CD4-positive, alpha-beta T cell treated with Interleukin-6 at 100 ng/mL for 8 hours (primary cell): ENCODE data around the gene CDH4.

ENCODE experiments used
- DNase-seq: peaks from one replicate; pipeline ENCODE4 v3.0.0-alpha.2; 2020; ENCODE audit warnings: mixed read lengths, low spot score

The CDH4 gene

GRCh38 chr20:61796738-61797137, 544.7 kb downstream of the CDH4 start:
- DNase-seq, result no peak

- DNase-seq, result no peak
Observed at GRCh38 chr20:61797200-61797599, 545.1 kb downstream of the CDH4 start.

GRCh38 chr20:61797971-61798411, 545.9 kb downstream of the CDH4 start:
- DNase-seq, result no peak

- no peak for DNase-seq
Observed at GRCh38 chr20:61798632-61799031, 546.6 kb downstream of the CDH4 start.

- no peak for DNase-seq
Observed at GRCh38 chr20:61799394-61799923, 547.4 kb downstream of the CDH4 start.

- no peak for DNase-seq
Observed at GRCh38 chr20:61799928-61800327, 547.9 kb downstream of the CDH4 start.

GRCh38 chr20:61800359-61801064, 548.5 kb downstream of the CDH4 start:
- DNase-seq, result no peak

- DNase-seq, result no peak
Observed at GRCh38 chr20:61801065-61801360, 549.0 kb downstream of the CDH4 start.

- DNase-seq, result no peak
Observed at GRCh38 chr20:61801428-61801827, 549.4 kb downstream of the CDH4 start.

- no peak for DNase-seq
Observed at GRCh38 chr20:61801857-61802442, 549.9 kb downstream of the CDH4 start.

- no peak for DNase-seq
Observed at GRCh38 chr20:61802721-61803311, 550.8 kb downstream of the CDH4 start.

- DNase-seq, result no peak
Observed at GRCh38 chr20:61803416-61803914, 551.4 kb downstream of the CDH4 start.

- DNase-seq, result no peak
Observed at GRCh38 chr20:61803915-61804751, 552.1 kb downstream of the CDH4 start.

- no peak for DNase-seq
Observed at GRCh38 chr20:61804752-61805295, 552.8 kb downstream of the CDH4 start.

- no peak for DNase-seq
Observed at GRCh38 chr20:61805365-61805764, 553.3 kb downstream of the CDH4 start.

- DNase-seq, result no peak
Observed at GRCh38 chr20:61805781-61806180, 553.7 kb downstream of the CDH4 start.

GRCh38 chr20:61806314-61806713, 554.3 kb downstream of the CDH4 start:
- DNase-seq, result no peak

GRCh38 chr20:61806995-61807394, 554.9 kb downstream of the CDH4 start:
- DNase-seq, result no peak

- no peak for DNase-seq
Observed at GRCh38 chr20:61807471-61808160, 555.6 kb downstream of the CDH4 start.

GRCh38 chr20:61808447-61808846, 556.4 kb downstream of the CDH4 start:
- DNase-seq, result no peak

GRCh38 chr20:61809006-61809770, 557.1 kb downstream of the CDH4 start:
- DNase-seq, result no peak
